ENCODE measurements around the gene KIAA0930. TPM values are rescaled to one million over a fixed set of nuclear protein-coding genes. Genes with fewer than 3 reads are reported as not detected.

KIAA0930 gene
- polyA plus RNA-seq, 1 of the 3 experiments (the other 2 are of a cell fraction) = 80.8 TPM

GRCh38 chr22:45206233-45206632, 34.5 kb downstream of the KIAA0930 start:
- TF ChIP-seq GATA2 (CRISPR knock-in tag; IDR thresholded peaks at IDR 0.05) (no peak), REST (IDR thresholded peaks at IDR 0.05; ENCODE audit: low read depth, low read length) (no peak)
- Histone ChIP-seq H3K9ac (no peak overlapping the region), H3K79me2 (ENCODE audit: insufficient read depth) (peaks cover 13% of the 10 kb centered on the region), H3K27me3 (ENCODE audit: insufficient read depth) (no peaks in the 10 kb centered on the region), H3K27ac (ENCODE audit: low read depth in 2 of 2, low read length in 1 of 2) (no peak overlapping the region), H3K4me3 (ENCODE audit: low read depth in 2 of 2, low read length in 1 of 2) (no peak overlapping the region), H4K20me1 (ENCODE audit: insufficient read depth) (peaks cover 5% of the 10 kb centered on the region; the same call in 1 of the 2 replicates), H2AFZ (ENCODE audit: low read depth) (no peak overlapping the region), H3F3A (replicated peaks; ENCODE audit: insufficient read depth) (peaks cover 4% of the 10 kb centered on the region), H3K4me2 (no peak overlapping the region), H3K9me2 (no peaks in the 10 kb centered on the region), H3K9me3 (no peaks in the 10 kb centered on the region), H3K36me3 (replicated peaks in 1 of 2; ENCODE audit: control insufficient read depth in 1 of 2, insufficient read depth in 2 of 2, low read length in 1 of 2) (peaks cover 7 to 37% of the 10 kb centered on the region in 2 experiments), H3K4me1 (ENCODE audit: control insufficient read depth in 1 of 2, insufficient read depth in 2 of 2, low read depth in 1 of 2, low read length in 1 of 2) (peaks cover 13 to 26% of the 10 kb centered on the region in 2 experiments; a peak in 2 of 4 replicates)
- CTCF ChIA-PET = no interaction called here
- no peak for DNase-seq
- 96% methylated on average over 6 of the region's 6 CpGs for WGBS (ENCODE audit: low lambda C conversion rate)
- POLR2A ChIA-PET = no interaction called here

- no peak overlapping the region for H3K4me3 ChIP-seq (ENCODE audit: low read depth in 2 of 2, low read length in 1 of 2)
- peaks cover 7 to 18% of the 10 kb centered on the region in 2 experiments; a peak in 2 of 4 replicates for H3K4me1 ChIP-seq (ENCODE audit: control insufficient read depth in 1 of 2, insufficient read depth in 2 of 2, low read depth in 1 of 2, low read length in 1 of 2)
- H3K27me3 ChIP-seq (ENCODE audit: insufficient read depth) = no peaks in the 10 kb centered on the region
- H3K79me2 ChIP-seq (ENCODE audit: insufficient read depth) = peaks cover 13% of the 10 kb centered on the region
- CTCF ChIA-PET = no interaction called here
- H3K9me2 ChIP-seq = no peaks in the 10 kb centered on the region
- no peak overlapping the region for H2AFZ ChIP-seq (ENCODE audit: low read depth)
- DNase-seq = peak; percentile 4
- no peaks in the 10 kb centered on the region for H3K9me3 ChIP-seq
- POLR2A ChIA-PET = interaction anchor here (0.6 kb wide), 1 partner anchor 169 kb away, joined by 3 read pairs; no protein-coding TSS in a partner anchor
- no peak overlapping the region for H3K27ac ChIP-seq (ENCODE audit: low read depth in 2 of 2, low read length in 1 of 2)
- no peak overlapping the region for H3K4me2 ChIP-seq
- 94% methylated on average over 8 of the region's 20 CpGs for WGBS (ENCODE audit: low lambda C conversion rate)
- peaks cover 7 to 42% of the 10 kb centered on the region in 2 experiments for H3K36me3 ChIP-seq (replicated peaks in 1 of 2; ENCODE audit: control insufficient read depth in 1 of 2, insufficient read depth in 2 of 2, low read length in 1 of 2)
- peaks cover 4% of the 10 kb centered on the region for H3F3A ChIP-seq (replicated peaks; ENCODE audit: insufficient read depth)
- peaks cover 11% of the 10 kb centered on the region; the same call in 1 of the 2 replicates for H4K20me1 ChIP-seq (ENCODE audit: insufficient read depth)
- TF ChIP-seq JUND (IDR thresholded peaks at IDR 0.05) (no peak), TAF1 (IDR thresholded peaks at IDR 0.05; ENCODE audit: borderline replicate concordance, low read depth, low read length) (no peak), SMC3 (IDR thresholded peaks at IDR 0.05; ENCODE audit: low read depth, low read length) (no peak), RXRA (IDR thresholded peaks at IDR 0.05; ENCODE audit: borderline replicate concordance, low read depth) (no peak), FOXM1 (IDR thresholded peaks at IDR 0.05; ENCODE audit: low read depth) (no peak), MEF2A (IDR thresholded peaks at IDR 0.05; ENCODE audit: borderline replicate concordance, low read depth) (no peak), TEAD4 (IDR thresholded peaks at IDR 0.05; ENCODE audit: borderline replicate concordance, insufficient read depth) (no peak), MXI1 (IDR thresholded peaks at IDR 0.05; ENCODE audit: low read depth, low read length) (no peak), POLR2AphosphoS5 (IDR thresholded peaks at IDR 0.05; ENCODE audit: low read depth, low read length) (no peak), RFX5 (IDR thresholded peaks at IDR 0.05; ENCODE audit: low read length) (no peak)
- H3K9ac ChIP-seq = no peak overlapping the region
Measured at GRCh38 chr22:45205276-45205925, 35.3 kb downstream of the KIAA0930 start.
